Measurements from ENCODE around the gene C22orf15. TPM values are rescaled to one million over a fixed set of nuclear protein-coding genes. Genes with fewer than 3 reads are reported as not detected.

The C22orf15 gene
- total and polyA plus RNA-seq, 4 donors, result 0.03 to 0.17 (median 0.12) TPM

DNA sequence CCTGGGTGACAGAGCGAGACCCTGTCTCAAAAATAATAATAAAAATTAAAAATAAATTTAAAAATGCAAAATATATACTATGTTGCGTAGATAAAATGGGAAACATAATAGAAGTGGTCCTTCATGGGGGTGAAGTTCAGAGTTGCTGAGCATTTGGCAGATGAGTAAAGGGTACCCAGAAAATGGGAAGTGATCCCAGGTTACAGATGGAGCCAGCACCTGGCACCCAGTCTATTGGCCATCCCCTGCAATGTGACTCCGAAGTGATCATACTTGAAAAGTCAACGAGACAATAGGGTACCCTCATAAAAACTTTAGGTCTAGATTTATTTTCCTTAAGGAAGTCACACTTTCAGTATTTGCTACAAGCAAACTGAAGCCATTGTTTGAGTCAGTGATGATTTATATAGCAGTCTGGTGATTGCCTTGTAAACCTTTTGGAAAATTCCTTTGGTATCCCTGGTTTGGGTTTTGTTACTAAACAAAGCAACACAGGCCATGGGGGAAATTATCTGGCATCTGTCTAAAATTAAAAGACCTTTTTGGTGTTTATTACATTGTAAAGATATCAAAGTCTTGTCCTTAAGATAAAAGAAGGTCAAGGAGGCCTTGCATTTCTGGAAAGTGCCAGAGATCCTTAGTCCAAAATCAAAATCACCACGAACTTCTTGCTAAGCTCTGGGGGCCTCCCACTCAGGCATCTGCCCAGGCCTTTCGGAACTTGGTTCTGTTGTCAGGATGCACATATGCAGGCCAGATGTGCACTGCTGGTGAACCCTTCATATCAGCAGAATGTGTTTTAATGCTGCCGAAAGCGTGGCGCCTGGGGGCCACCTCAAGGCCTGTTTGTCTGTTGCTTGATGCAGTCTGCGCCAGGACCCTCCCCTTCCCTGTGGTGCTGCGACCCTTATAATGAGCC, 28.3 kb downstream of the C22orf15 start:
- H3K36me3 ChIP-seq (ENCODE audit: control insufficient read depth in 4 of 4, insufficient read depth in 3 of 4, low read depth in 1 of 4, low read length in 3 of 4), result peaks cover 6 to 28% (median 11%) of the 10 kb centered on the region in 4 donors
- no peaks in the 10 kb centered on the region for H3K9me3 ChIP-seq (ENCODE audit: control insufficient read depth in 4 of 4, low read length in 3 of 4)
- no peak for DNase-seq (ENCODE audit: low spot score)
- no peak overlapping the region for H3K4me3 ChIP-seq (ENCODE audit: low read depth in 1 of 3, low read length in 3 of 3)
- no peak overlapping the region for H3K9ac ChIP-seq (ENCODE audit: low read depth in 1 of 2, low read length in 2 of 2)
- TF ChIP-seq FOXA1 (IDR thresholded peaks at IDR 0.05) (no peak), HNF4A (conservative IDR thresholded peaks at IDR 0.05) (no peak), YY1 (IDR thresholded peaks at IDR 0.05) (no peak), TAF1 (conservative IDR thresholded peaks at IDR 0.05) (no peak), EGR1 (IDR thresholded peaks at IDR 0.05; ENCODE audit: low read depth in 2 of 2) (no peak), JUND (IDR thresholded peaks at IDR 0.05) (no peak)
- TF ChIP-seq, protein P1, sequence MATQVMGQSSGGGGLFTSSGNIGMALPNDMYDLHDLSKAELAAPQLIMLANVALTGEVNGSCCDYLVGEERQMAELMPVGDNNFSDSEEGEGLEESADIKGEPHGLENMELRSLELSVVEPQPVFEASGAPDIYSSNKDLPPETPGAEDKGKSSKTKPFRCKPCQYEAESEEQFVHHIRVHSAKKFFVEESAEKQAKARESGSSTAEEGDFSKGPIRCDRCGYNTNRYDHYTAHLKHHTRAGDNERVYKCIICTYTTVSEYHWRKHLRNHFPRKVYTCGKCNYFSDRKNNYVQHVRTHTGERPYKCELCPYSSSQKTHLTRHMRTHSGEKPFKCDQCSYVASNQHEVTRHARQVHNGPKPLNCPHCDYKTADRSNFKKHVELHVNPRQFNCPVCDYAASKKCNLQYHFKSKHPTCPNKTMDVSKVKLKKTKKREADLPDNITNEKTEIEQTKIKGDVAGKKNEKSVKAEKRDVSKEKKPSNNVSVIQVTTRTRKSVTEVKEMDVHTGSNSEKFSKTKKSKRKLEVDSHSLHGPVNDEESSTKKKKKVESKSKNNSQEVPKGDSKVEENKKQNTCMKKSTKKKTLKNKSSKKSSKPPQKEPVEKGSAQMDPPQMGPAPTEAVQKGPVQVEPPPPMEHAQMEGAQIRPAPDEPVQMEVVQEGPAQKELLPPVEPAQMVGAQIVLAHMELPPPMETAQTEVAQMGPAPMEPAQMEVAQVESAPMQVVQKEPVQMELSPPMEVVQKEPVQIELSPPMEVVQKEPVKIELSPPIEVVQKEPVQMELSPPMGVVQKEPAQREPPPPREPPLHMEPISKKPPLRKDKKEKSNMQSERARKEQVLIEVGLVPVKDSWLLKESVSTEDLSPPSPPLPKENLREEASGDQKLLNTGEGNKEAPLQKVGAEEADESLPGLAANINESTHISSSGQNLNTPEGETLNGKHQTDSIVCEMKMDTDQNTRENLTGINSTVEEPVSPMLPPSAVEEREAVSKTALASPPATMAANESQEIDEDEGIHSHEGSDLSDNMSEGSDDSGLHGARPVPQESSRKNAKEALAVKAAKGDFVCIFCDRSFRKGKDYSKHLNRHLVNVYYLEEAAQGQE (IDR thresholded peaks at IDR 0.05), result no peak
- TF ChIP-seq, protein P2, sequence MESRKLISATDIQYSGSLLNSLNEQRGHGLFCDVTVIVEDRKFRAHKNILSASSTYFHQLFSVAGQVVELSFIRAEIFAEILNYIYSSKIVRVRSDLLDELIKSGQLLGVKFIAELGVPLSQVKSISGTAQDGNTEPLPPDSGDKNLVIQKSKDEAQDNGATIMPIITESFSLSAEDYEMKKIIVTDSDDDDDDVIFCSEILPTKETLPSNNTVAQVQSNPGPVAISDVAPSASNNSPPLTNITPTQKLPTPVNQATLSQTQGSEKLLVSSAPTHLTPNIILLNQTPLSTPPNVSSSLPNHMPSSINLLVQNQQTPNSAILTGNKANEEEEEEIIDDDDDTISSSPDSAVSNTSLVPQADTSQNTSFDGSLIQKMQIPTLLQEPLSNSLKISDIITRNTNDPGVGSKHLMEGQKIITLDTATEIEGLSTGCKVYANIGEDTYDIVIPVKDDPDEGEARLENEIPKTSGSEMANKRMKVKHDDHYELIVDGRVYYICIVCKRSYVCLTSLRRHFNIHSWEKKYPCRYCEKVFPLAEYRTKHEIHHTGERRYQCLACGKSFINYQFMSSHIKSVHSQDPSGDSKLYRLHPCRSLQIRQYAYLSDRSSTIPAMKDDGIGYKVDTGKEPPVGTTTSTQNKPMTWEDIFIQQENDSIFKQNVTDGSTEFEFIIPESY (IDR thresholded peaks at IDR 0.05), result no peak
- WGBS, result 78% methylated on average over 11 of the region's 11 CpGs
- no peak overlapping the region for H3K27ac ChIP-seq (ENCODE audit: low read depth in 1 of 2, low read length in 2 of 2)
- H3K4me1 ChIP-seq (ENCODE audit: control insufficient read depth in 4 of 4, insufficient read depth in 4 of 4, low read length in 3 of 4), result peaks cover 2 to 22% (median 14%) of the 10 kb centered on the region in 4 donors
- no peaks in the 10 kb centered on the region for H3K27me3 ChIP-seq (ENCODE audit: control insufficient read depth in 4 of 4, insufficient read depth in 4 of 4, low read length in 3 of 4)

DNA sequence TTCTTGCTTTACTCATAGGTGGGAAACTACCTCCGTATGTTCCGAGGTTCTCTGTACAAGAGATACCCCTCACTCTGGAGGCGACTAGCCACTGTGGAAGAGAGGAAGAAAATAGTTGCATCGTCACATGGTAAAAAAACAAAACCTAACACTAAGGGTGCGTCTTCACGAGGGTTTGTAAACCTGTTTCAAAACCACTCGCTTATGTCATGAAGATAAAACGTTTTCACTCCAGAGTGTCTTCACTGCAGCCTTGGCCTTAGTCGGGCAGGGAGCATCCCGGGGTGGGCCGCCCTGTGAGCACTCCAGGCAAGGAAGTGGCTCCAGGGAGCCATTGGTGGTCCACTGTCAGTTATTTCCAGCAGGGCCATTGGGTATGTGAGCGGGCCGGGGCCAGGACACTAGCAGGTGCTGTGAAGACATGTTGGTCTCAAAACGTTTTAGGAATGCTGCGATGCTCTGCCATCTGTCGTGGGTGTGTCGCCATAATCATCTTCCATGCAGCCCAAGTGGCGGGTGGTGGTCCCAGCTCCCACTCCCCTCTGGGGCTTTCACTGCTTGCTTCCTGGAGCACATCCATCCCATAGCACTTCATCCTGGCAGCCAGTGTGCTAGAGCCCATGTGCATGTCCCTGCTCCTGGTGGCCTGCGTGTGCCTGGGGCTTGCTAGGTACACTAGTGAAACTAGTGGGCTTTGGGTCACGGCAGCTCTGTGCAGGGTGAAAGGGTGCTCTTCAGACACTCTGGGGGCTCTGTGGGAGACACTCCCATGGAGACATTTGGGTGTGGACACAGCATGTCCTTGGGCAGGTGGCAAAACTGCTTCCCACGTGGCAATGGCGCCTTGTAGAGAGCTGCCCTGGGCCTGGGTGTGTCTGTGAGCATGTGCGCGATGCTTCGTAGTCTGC, 29.2 kb downstream of the C22orf15 start:
- Histone ChIP-seq H3K27me3 (ENCODE audit: control insufficient read depth in 4 of 4, insufficient read depth in 4 of 4, low read length in 3 of 4) (no peaks in the 10 kb centered on the region), H3K4me3 (ENCODE audit: low read depth in 1 of 3, low read length in 3 of 3) (no peak overlapping the region), H3K4me1 (ENCODE audit: control insufficient read depth in 4 of 4, insufficient read depth in 4 of 4, low read length in 3 of 4) (peaks cover 0 to 16% (median 8%) of the 10 kb centered on the region in 4 donors), H3K36me3 (ENCODE audit: control insufficient read depth in 4 of 4, insufficient read depth in 3 of 4, low read depth in 1 of 4, low read length in 3 of 4) (peaks cover 7 to 36% (median 18%) of the 10 kb centered on the region in 4 donors), H3K9me3 (ENCODE audit: control insufficient read depth in 4 of 4, low read length in 3 of 4) (no peaks in the 10 kb centered on the region), H3K27ac (ENCODE audit: low read depth in 1 of 2, low read length in 2 of 2) (no peak overlapping the region), H3K9ac (ENCODE audit: low read depth in 1 of 2, low read length in 2 of 2) (no peak overlapping the region)
- 92% methylated on average over 25 of the region's 25 CpGs for WGBS
- DNase-seq (ENCODE audit: low spot score), result no peak
- TF ChIP-seq HNF4A (conservative IDR thresholded peaks at IDR 0.05) (no peak), SP1 (IDR thresholded peaks at IDR 0.05) (no peak), NR2F2 (IDR thresholded peaks at IDR 0.05) (no peak), FOXA1 (IDR thresholded peaks at IDR 0.05) (no peak), FOXA2 (IDR thresholded peaks at IDR 0.05) (no peak), EGR1 (IDR thresholded peaks at IDR 0.05; ENCODE audit: low read depth in 2 of 2) (no peak), JUND (IDR thresholded peaks at IDR 0.05) (no peak), TAF1 (conservative IDR thresholded peaks at IDR 0.05) (no peak), YY1 (IDR thresholded peaks at IDR 0.05) (no peak), GABPA (IDR thresholded peaks at IDR 0.05 in 1 of 2, conservative IDR thresholded peaks at IDR 0.05 in 1 of 2) (no peak), HNF4G (IDR thresholded peaks at IDR 0.05) (no peak)
- TF ChIP-seq, protein P1 (IDR thresholded peaks at IDR 0.05), result no peak
- TF ChIP-seq, protein P3, sequence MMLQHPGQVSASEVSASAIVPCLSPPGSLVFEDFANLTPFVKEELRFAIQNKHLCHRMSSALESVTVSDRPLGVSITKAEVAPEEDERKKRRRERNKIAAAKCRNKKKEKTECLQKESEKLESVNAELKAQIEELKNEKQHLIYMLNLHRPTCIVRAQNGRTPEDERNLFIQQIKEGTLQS (IDR thresholded peaks at IDR 0.05), result no peak
- TF ChIP-seq, protein P4, sequence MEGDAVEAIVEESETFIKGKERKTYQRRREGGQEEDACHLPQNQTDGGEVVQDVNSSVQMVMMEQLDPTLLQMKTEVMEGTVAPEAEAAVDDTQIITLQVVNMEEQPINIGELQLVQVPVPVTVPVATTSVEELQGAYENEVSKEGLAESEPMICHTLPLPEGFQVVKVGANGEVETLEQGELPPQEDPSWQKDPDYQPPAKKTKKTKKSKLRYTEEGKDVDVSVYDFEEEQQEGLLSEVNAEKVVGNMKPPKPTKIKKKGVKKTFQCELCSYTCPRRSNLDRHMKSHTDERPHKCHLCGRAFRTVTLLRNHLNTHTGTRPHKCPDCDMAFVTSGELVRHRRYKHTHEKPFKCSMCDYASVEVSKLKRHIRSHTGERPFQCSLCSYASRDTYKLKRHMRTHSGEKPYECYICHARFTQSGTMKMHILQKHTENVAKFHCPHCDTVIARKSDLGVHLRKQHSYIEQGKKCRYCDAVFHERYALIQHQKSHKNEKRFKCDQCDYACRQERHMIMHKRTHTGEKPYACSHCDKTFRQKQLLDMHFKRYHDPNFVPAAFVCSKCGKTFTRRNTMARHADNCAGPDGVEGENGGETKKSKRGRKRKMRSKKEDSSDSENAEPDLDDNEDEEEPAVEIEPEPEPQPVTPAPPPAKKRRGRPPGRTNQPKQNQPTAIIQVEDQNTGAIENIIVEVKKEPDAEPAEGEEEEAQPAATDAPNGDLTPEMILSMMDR (IDR thresholded peaks at IDR 0.05; ENCODE audit: low read depth, low read length, missing input control), result no peak
- TF ChIP-seq, protein P5, sequence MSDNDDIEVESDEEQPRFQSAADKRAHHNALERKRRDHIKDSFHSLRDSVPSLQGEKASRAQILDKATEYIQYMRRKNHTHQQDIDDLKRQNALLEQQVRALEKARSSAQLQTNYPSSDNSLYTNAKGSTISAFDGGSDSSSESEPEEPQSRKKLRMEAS (IDR thresholded peaks at IDR 0.05), result no peak
